Stimulated activated CD8-positive, alpha-beta memory T cell treated with anti-CD3 and anti-CD28 coated beads, Interleukin-12 subunit alpha, Interleukin-12 subunit beta, amount 100 ng/mL, for 1 hour (primary cell): Measurements from ENCODE around the gene OR10G8.
"Not testable (repeated sequence)": the region's sequence is repeated elsewhere in the genome, so short reads cannot be mapped to it uniquely, and the experiment has no call there.

Source experiments
- DNase-seq: peaks from one replicate; pipeline ENCODE4 v3.0.0-alpha.2; 2020; ENCODE audit warnings: low read depth

The OR10G8 gene

GRCh38 chr11:124026498-124026897, at the start of gene OR10G8:
TSS of gene OR10G8 (plus strand) at chr11:124026798. CDS start at chr11:124029623, 2,825 bp downstream.
- no peak for DNase-seq

GRCh38 chr11:123977731-123978347, 48.8 kb upstream of the OR10G8 start, which contains the start of gene OR10S1:
TSS of gene OR10S1 (minus strand) at chr11:123977781. CDS start at chr11:123977664, 117 bp downstream.
- DNase-seq: no peak

- DNase-seq: no peak
Observed at GRCh38 chr11:123979311-123979710, 47.3 kb upstream of the OR10G8 start.

GRCh38 chr11:123995119-123995518, 31.5 kb upstream of the OR10G8 start, which contains the start of gene OR10G6:
TSS of gene OR10G6 (minus strand) at chr11:123995161. CDS start at chr11:123995161, 0 bp downstream.
- DNase-seq: no peak

GRCh38 chr11:124012697-124013096, 13.9 kb upstream of the OR10G8 start, which contains the start of gene OR10G4:
TSS of gene OR10G4 (plus strand) at chr11:124012997. CDS start at chr11:124015575, 2,578 bp downstream.
- DNase-seq: no peak

GRCh38 chr11:124015837-124016236, 10.8 kb upstream of the OR10G8 start:
- DNase-seq: not testable (repeated sequence)

- DNase-seq: no peak
Observed at GRCh38 chr11:124036666-124037065, 10.1 kb downstream of the OR10G8 start.

GRCh38 chr11:124039557-124039956, 13.0 kb downstream of the OR10G8 start:
- DNase-seq: no peak

- no peak for DNase-seq
Observed at GRCh38 chr11:124041254-124041653, 14.7 kb downstream of the OR10G8 start, which contains the start of gene OR10G7. TSS of gene OR10G7 (minus strand) at chr11:124041325. CDS start at chr11:124039001, 2,324 bp downstream.

- no peak for DNase-seq
Observed at GRCh38 chr11:124043420-124043819, 16.8 kb downstream of the OR10G8 start.

- DNase-seq: no peak
Observed at GRCh38 chr11:124050748-124051147, 24.1 kb downstream of the OR10G8 start.

- DNase-seq: no peak
Observed at GRCh38 chr11:124052966-124053365, 26.4 kb downstream of the OR10G8 start.

- DNase-seq: no peak
Observed at GRCh38 chr11:124068601-124069110, 42.1 kb downstream of the OR10G8 start.

- DNase-seq: no peak
Observed at GRCh38 chr11:124069429-124070401, 43.1 kb downstream of the OR10G8 start.

GRCh38 chr11:124070915-124071622, 44.5 kb downstream of the OR10G8 start:
- DNase-seq: peak; percentile 47

- DNase-seq: no peak
Observed at GRCh38 chr11:124071623-124071948, 45.0 kb downstream of the OR10G8 start.

GRCh38 chr11:124072147-124072546, 45.5 kb downstream of the OR10G8 start:
- DNase-seq: no peak

GRCh38 chr11:124074554-124074953, 48.0 kb downstream of the OR10G8 start:
- DNase-seq: no peak

GRCh38 chr11:124075492-124075840, 48.9 kb downstream of the OR10G8 start:
- DNase-seq: no peak

- no peak for DNase-seq
Observed at GRCh38 chr11:124075841-124076651, 49.4 kb downstream of the OR10G8 start.

GRCh38 chr11:124077266-124077665, 50.7 kb downstream of the OR10G8 start:
- no peak for DNase-seq
